HCT116 (cell line): ENCODE measurements around the gene TBKBP1. TPM values are rescaled to one million over a fixed set of nuclear protein-coding genes. Genes with fewer than 3 reads are reported as not detected.

ENCODE experiments used
- ATAC-seq: fragments of 200-7000 bp; cut with Tn5 transposase; 2 replicates; pipeline ENCODE4 v1.9.1; 2020; ENCODE audit warnings: mild to moderate bottlenecking, moderate library complexity
- BruUV-seq: library from RNA; stranded (reverse); fragments of 400-500 nt; replicated peaks from 2 replicates; lab custom pipeline; 2021; lab: Mats Ljungman, UMichigan
- CTCF ChIA-PET: fragments of 300-600 bp; sonication (Branson Sonifier 250); formaldehyde crosslinking; loops from one replicate; lab custom pipeline; 2021; ENCODE audit warnings: antibody characterized with exemption; lab: Charles Lee
- POLR2A ChIA-PET: fragments of 300-600, 350-600 bp; sonication (Branson Sonifier 250); formaldehyde crosslinking; loops from one replicate; lab custom pipeline; 2021; ENCODE audit warnings: antibody characterized with exemption; lab: Charles Lee
- RAD21 ChIA-PET, 2 experiments: fragments of 300-600 bp; sonication (Branson Sonifier 250); formaldehyde crosslinking; loops; one replicate each; lab custom pipeline; 2023; ENCODE audit warnings: low total read pairs in 2 of 2; ENCODE audit not compliant: uncharacterized antibody in 2 of 2, unreplicated experiment in 2 of 2, low non-redundant PET in 1 of 2; lab: Charles Lee
- DNase-seq: peaks from one replicate; pipeline ENCODE4 v3.0.0-alpha.2; 2010; ENCODE audit warnings: low read depth, low spot score
- H2AFZ ChIP-seq: fragments of 200-600 bp; shearing (Covaris generic), sonication (generic); 2 replicates; pipeline ENCODE4 v1.6.1; 2017; ENCODE audit warnings: low read depth, mixed run types, mixed read lengths, antibody characterized with exemption, low read length; ENCODE audit not compliant: poor library complexity, severe bottlenecking
- H3K27ac ChIP-seq: 2 replicates; pipeline ENCODE4 v1.5.1; 2012; ENCODE audit warnings: low read depth, low read length
- H3K27me3 ChIP-seq: fragments of 200-600 bp; sonication (generic); 2 replicates; pipeline ENCODE4 v1.6.1; 2016; ENCODE audit warnings: mixed run types, low read length, mixed read lengths; ENCODE audit not compliant: insufficient read depth
- H3K36me3 ChIP-seq, 2 experiments: fragments of 200-500 bp in 1 of 2; fragments of 200-600 bp in 1 of 2; sonication (Bioruptor generic) in 1 of 2; sonication (generic) in 1 of 2; 2 replicates each; pipeline versions ENCODE4 v1.5.1 to v1.6.1; 2014 to 2016; ENCODE audit warnings: low read length in 2 of 2, inconsistent platforms in 1 of 2, mixed read lengths in 1 of 2, mixed run types in 1 of 2; ENCODE audit not compliant: insufficient read depth in 2 of 2, control insufficient read depth in 1 of 2
- H3K4me1 ChIP-seq, 2 experiments: fragments of 200-600 bp in 1 of 2; sonication (generic) in 1 of 2; 2 replicates each; pipeline versions ENCODE4 v1.5.1 to v1.6.1; 2012 to 2017; ENCODE audit warnings: low read length in 2 of 2, inconsistent platforms in 1 of 2, mild to moderate bottlenecking in 1 of 2, mixed read lengths in 1 of 2, mixed run types in 1 of 2, moderate library complexity in 1 of 2; ENCODE audit not compliant: insufficient read depth in 2 of 2, control insufficient read depth in 1 of 2
- H3K4me2 ChIP-seq: fragments of 200-600 bp; sonication (generic); 2 replicates; pipeline ENCODE4 v1.6.1; 2017; ENCODE audit warnings: mixed run types, low read length, mixed read lengths
- H3K4me3 ChIP-seq, 2 experiments: fragments of 200-600 bp in 1 of 2; sonication (generic) in 1 of 2; replicated peaks in 1 of 2; 2 replicates each; pipeline ENCODE4 v1.5.1; 2011 to 2016; ENCODE audit warnings: low read length in 2 of 2, control low read depth in 1 of 2, low read depth in 1 of 2, mild to moderate bottlenecking in 1 of 2, mixed read lengths in 1 of 2, mixed run types in 1 of 2
- H3K79me2 ChIP-seq: fragments of 200-600 bp; sonication (generic); 2 replicates; pipeline ENCODE4 v1.6.1; 2017; ENCODE audit warnings: mild to moderate bottlenecking, mixed run types, low read length, moderate library complexity, mixed read lengths; ENCODE audit not compliant: insufficient read depth
- H3K9ac ChIP-seq: fragments of 200-600 bp; sonication (generic); 2 replicates; pipeline ENCODE4 v1.6.1; 2016; ENCODE audit warnings: low read length, mixed read lengths
- H3K9me2 ChIP-seq: fragments of 200-600 bp; sonication (generic), shearing (Covaris generic); 2 replicates; pipeline ENCODE4 v1.6.1; 2017; ENCODE audit warnings: mixed run types, mild to moderate bottlenecking, moderate library complexity; ENCODE audit not compliant: insufficient read depth
- H3K9me3 ChIP-seq, 2 experiments: fragments of 200-500 bp in 1 of 2; fragments of 200-600 bp in 1 of 2; sonication (Bioruptor generic) in 1 of 2; sonication (generic) in 1 of 2; 2 replicates each; pipeline ENCODE4 v1.6.1; 2014 to 2017; ENCODE audit warnings: low read length in 2 of 2, mixed read lengths in 2 of 2, inconsistent platforms in 1 of 2, low read depth in 1 of 2, mild to moderate bottlenecking in 1 of 2, mixed run types in 1 of 2, moderate library complexity in 1 of 2; ENCODE audit not compliant: control insufficient read depth in 1 of 2, insufficient read depth in 1 of 2
- H4K20me1 ChIP-seq: fragments of 200-600 bp; sonication (generic), shearing (Covaris generic); 2 replicates; pipeline ENCODE4 v1.6.1; 2017; ENCODE audit warnings: mixed run types, mild to moderate bottlenecking, moderate library complexity; ENCODE audit not compliant: insufficient read depth
- ELF1 ChIP-seq: IDR thresholded peaks from 2 replicates; pipeline ENCODE4 v1.6.1; 2012; ENCODE audit warnings: low read depth, borderline replicate concordance
- EZH2 ChIP-seq: fragments of 200-600 bp; sonication (generic); IDR thresholded peaks from 2 replicates; pipeline ENCODE4 v1.6.1; 2017; ENCODE audit warnings: antibody characterized with exemption, mixed run types
- JUND ChIP-seq: IDR thresholded peaks from 2 replicates; pipeline ENCODE4 v1.6.1; 2012
- RAD21 ChIP-seq: IDR thresholded peaks from 2 replicates; pipeline ENCODE4 v1.6.1; 2012; ENCODE audit warnings: low read depth, mild to moderate bottlenecking
- SIN3A ChIP-seq: IDR thresholded peaks from 2 replicates; pipeline ENCODE4 v1.6.1; 2012; ENCODE audit warnings: low read depth
- SP1 ChIP-seq: IDR thresholded peaks from 2 replicates; pipeline ENCODE4 v1.6.1; 2012; ENCODE audit warnings: low read depth
- SRF ChIP-seq: IDR thresholded peaks from 2 replicates; pipeline ENCODE4 v1.6.1; 2012; ENCODE audit warnings: low read depth
- ZBTB33 ChIP-seq: IDR thresholded peaks from 2 replicates; pipeline ENCODE4 v1.6.1; 2011; ENCODE audit warnings: mild to moderate bottlenecking, low read length, moderate library complexity; ENCODE audit not compliant: insufficient replicate concordance; ENCODE audit errors: extremely low read depth
- ZNF274 ChIP-seq: fragments of 200-500 bp; sonication (Bioruptor generic); IDR thresholded peaks from 2 replicates; pipeline ENCODE4 v1.6.1; 2014; ENCODE audit warnings: mild to moderate bottlenecking, low read depth, low read length, inconsistent platforms
- intact Hi-C: fragments of 100-400 bp; cut with micrococcal nuclease; formaldehyde crosslinking; loops from 2 replicates; pipeline ENCODE4 v1.10.0; 2022
- total RNA-seq: library from RNA; stranded (reverse); gene quantifications from one replicate; pipeline ENCODE4 v1.2.1, GENCODE V29; 2021; ENCODE audit not compliant: unreplicated experiment

TBKBP1 gene
- total RNA-seq, 1 experiment from 2014 or later = 12.4 TPM

- Histone ChIP-seq H3K9me2 (no peaks in the 10 kb centered on the region), H3K4me1 (peaks cover 0 to 9% of the 10 kb centered on the region in 2 experiments; a peak in 2 of 4 replicates), H3K9ac (no peak overlapping the region), H3K79me2 (no peaks in the 10 kb centered on the region), H3K27ac (no peak overlapping the region), H3K36me3 (no peaks in the 10 kb centered on the region), H3K27me3 (peaks cover 7% of the 10 kb centered on the region; the same call in 1 of the 2 replicates), H4K20me1 (no peaks in the 10 kb centered on the region), H3K4me2 (no peak overlapping the region), H3K4me3 (no peak overlapping the region), H3K9me3 (no peaks in the 10 kb centered on the region), H2AFZ (no peak overlapping the region)
- ChIA-PET RAD21 (no interaction called here), POLR2A (no interaction called here), CTCF (interaction anchor here (1.0 to 3.0 kb wide), 2 partner anchors 9 to 11 kb away, joined by 3 to 13 read pairs; no protein-coding TSS in a partner anchor)
- BruUV-seq = no TSS peak
- DNase-seq (no peak), ATAC-seq (no peak)
- TF ChIP-seq SIN3A = no peak
- TF ChIP-seq SP1 = no peak
- TF ChIP-seq ZBTB33 = no peak
- TF ChIP-seq SRF = no peak
- no peak for TF ChIP-seq ELF1
- TF ChIP-seq RAD21 = no peak
- TF ChIP-seq JUND = no peak
- TF ChIP-seq ZNF274 = no peak
- no peak for TF ChIP-seq EZH2
- intact Hi-C loops = no loop called here
Measured at GRCh38 chr17:47708312-47708863, 14.4 kb downstream of the TBKBP1 start.
